Ishikawa (cell line): Measurements from ENCODE around the gene HSD11B1.

Experiments used
- CEBPB ChIP-seq: IDR thresholded peaks from 2 replicates; pipeline ENCODE4 v1.6.1; 2012
- CREB1 ChIP-seq: IDR thresholded peaks from 2 replicates; pipeline ENCODE4 v1.6.1; 2012; ENCODE audit warnings: low read depth
- EGR1 ChIP-seq: IDR thresholded peaks from 2 replicates; pipeline ENCODE4 v1.6.1; 2012
- EP300 ChIP-seq: IDR thresholded peaks from 2 replicates; pipeline ENCODE4 v1.6.1; 2012; ENCODE audit warnings: borderline replicate concordance
- FOXM1 ChIP-seq: IDR thresholded peaks from 2 replicates; pipeline ENCODE4 v1.6.1; 2012; ENCODE audit warnings: low read depth, borderline replicate concordance
- MAX ChIP-seq: IDR thresholded peaks from 2 replicates; pipeline ENCODE4 v1.6.1; 2012
- NFIC ChIP-seq: IDR thresholded peaks from 2 replicates; pipeline ENCODE4 v1.6.1; 2012
- RAD21 ChIP-seq: IDR thresholded peaks from 2 replicates; pipeline ENCODE4 v1.6.1; 2012; ENCODE audit warnings: low read depth
- REST ChIP-seq: IDR thresholded peaks from 2 replicates; pipeline ENCODE4 v1.6.1; 2012; ENCODE audit warnings: low read depth, mild to moderate bottlenecking
- TAF1 ChIP-seq: IDR thresholded peaks from 2 replicates; pipeline ENCODE4 v1.6.1; 2012; ENCODE audit warnings: low read depth, mild to moderate bottlenecking
- TCF12 ChIP-seq: IDR thresholded peaks from 2 replicates; pipeline ENCODE4 v1.6.1; 2012; ENCODE audit warnings: low read depth
- TEAD4 ChIP-seq: IDR thresholded peaks from 2 replicates; pipeline ENCODE4 v1.6.1; 2012
- YY1 ChIP-seq: IDR thresholded peaks from 2 replicates; pipeline ENCODE4 v1.6.1; 2012; ENCODE audit warnings: low read depth
- TF ChIP-seq, protein P1 (sequence below): IDR thresholded peaks from 2 replicates; pipeline ENCODE4 v1.6.1; 2012

GRCh38 chr1:209710847-209711246 is 6.2 kb downstream of the HSD11B1 start:
- TF ChIP-seq TAF1 (no peak), NFIC (no peak), YY1 (no peak), EP300 (no peak), REST (no peak), MAX (no peak), CEBPB (no peak), TCF12 (no peak), RAD21 (no peak), FOXM1 (no peak), TEAD4 (no peak), EGR1 (no peak), CREB1 (no peak)
- TF ChIP-seq, protein P1, sequence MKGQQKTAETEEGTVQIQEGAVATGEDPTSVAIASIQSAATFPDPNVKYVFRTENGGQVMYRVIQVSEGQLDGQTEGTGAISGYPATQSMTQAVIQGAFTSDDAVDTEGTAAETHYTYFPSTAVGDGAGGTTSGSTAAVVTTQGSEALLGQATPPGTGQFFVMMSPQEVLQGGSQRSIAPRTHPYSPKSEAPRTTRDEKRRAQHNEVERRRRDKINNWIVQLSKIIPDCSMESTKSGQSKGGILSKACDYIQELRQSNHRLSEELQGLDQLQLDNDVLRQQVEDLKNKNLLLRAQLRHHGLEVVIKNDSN: no peak
